Stomach smooth muscle (tissue), 2 donors: ENCODE results near the gene EIF5.
"Not testable (repeated sequence)": the region's sequence is repeated elsewhere in the genome, so short reads cannot be mapped to it uniquely, and the experiment has no call there.

ENCODE experiments used
- H3K27ac ChIP-seq: one replicate; pipeline ENCODE4 v1.7.0; 2013; ENCODE audit warnings: mild to moderate bottlenecking, low read length, inconsistent platforms
- H3K27me3 ChIP-seq, 2 donors: one replicate each; pipeline ENCODE4 v1.7.0; 2013; ENCODE audit warnings: low read length in 2 of 2; ENCODE audit not compliant: insufficient read depth in 2 of 2, control insufficient read depth in 1 of 2
- H3K36me3 ChIP-seq, 2 donors: one replicate each; pipeline ENCODE4 v1.7.0; 2013; ENCODE audit warnings: low read length in 2 of 2; ENCODE audit not compliant: control insufficient read depth in 2 of 2, insufficient read depth in 2 of 2
- H3K4me1 ChIP-seq: one replicate; pipeline ENCODE4 v1.7.0; 2013; ENCODE audit warnings: low read length; ENCODE audit not compliant: control insufficient read depth, insufficient read depth
- H3K4me3 ChIP-seq, 2 donors: one replicate each; pipeline ENCODE4 v1.7.0; 2013; ENCODE audit warnings: low read length in 2 of 2
- H3K9ac ChIP-seq, 2 donors: one replicate each; pipeline ENCODE4 v1.7.0; 2013; ENCODE audit warnings: low read length in 2 of 2, mild to moderate bottlenecking in 1 of 2
- H3K9me3 ChIP-seq, 2 donors: one replicate each; pipeline ENCODE4 v1.7.0; 2013; ENCODE audit warnings: low read length in 2 of 2; ENCODE audit not compliant: control insufficient read depth in 2 of 2
- donor health status: healthy.
- donor health status: Pancreatic carcinoma.

EIF5 gene

DNA sequence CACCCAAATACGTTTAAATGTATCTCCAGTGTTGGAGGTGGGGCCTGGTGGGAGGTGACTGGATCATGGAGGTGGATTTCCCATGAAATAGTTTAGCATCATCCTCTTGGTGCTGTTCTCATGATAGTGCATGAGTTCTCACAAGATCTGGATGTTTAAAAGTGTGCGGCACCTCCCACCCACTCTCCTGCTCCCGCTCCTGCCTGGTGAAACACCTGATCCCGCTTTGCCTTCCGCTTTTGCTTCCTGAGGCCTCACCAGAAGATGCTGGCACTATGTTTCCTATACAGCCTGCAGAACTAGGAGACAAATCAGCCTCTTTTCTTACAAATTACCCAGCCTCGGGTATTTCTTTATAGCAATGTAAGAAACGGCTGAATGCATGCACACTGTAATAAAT, 20.1 kb downstream of the EIF5 start:
- no peak overlapping the region for H3K9ac ChIP-seq
- H3K4me1 ChIP-seq: no peaks in the 10 kb centered on the region
- H3K9me3 ChIP-seq: no peaks in the 10 kb centered on the region
- peaks cover 0 to 4% of the 10 kb centered on the region in 2 donors for H3K27me3 ChIP-seq
- no peaks in the 10 kb centered on the region for H3K36me3 ChIP-seq
- no peak overlapping the region for H3K27ac ChIP-seq
- no peak overlapping the region for H3K4me3 ChIP-seq

DNA sequence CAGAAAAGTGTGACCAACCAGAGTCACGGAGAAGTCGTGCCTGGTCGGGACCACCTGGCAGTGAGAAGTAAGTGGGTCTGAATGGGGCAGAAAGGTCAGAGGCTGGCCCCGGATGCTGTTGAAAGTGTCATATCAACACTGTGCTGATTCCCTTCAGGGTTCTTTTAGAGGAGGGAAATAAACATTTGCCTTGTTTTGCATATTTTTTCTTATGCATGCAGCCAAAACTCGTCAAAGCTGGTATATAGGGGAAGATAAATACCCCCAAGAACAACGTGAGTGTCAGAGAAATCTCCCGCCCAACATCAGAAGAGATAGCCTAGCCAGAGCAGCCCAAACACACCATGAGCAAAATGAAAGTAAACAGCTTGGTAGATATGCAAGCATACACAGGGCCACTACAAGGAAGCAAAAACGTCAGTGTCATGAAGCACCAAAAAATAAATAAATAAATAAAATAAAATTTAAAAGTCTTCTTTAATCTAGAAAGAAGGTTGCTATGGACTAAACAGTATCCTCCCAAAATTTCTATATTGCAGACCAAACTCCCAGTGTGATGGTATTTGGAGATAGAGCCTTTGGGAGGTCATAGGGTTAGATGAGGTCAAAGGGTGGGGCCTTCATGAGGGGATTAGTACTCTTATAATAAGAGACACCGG, 22.1 kb downstream of the EIF5 start:
- no peak overlapping the region for H3K9ac ChIP-seq
- peaks cover 0 to 4% of the 10 kb centered on the region in 2 donors for H3K27me3 ChIP-seq
- H3K9me3 ChIP-seq: no peaks in the 10 kb centered on the region
- H3K36me3 ChIP-seq: no peaks in the 10 kb centered on the region
- no peak overlapping the region for H3K4me3 ChIP-seq
- no peak overlapping the region for H3K27ac ChIP-seq
- no peaks in the 10 kb centered on the region for H3K4me1 ChIP-seq

- not testable (repeated sequence) for H3K9ac ChIP-seq, H3K27me3 ChIP-seq, H3K9me3 ChIP-seq, H3K36me3 ChIP-seq, H3K4me3 ChIP-seq, H3K27ac ChIP-seq, H3K4me1 ChIP-seq
These were observed 23.5 kb downstream of the EIF5 start for GRCh38 chr14:103357552-103357951.

GRCh38 chr14:103360548-103360947, 26.5 kb downstream of the EIF5 start:
- H3K27ac ChIP-seq: no peak overlapping the region
- no peak overlapping the region for H3K4me3 ChIP-seq
- H3K4me1 ChIP-seq: no peaks in the 10 kb centered on the region
- no peak overlapping the region for H3K9ac ChIP-seq
- H3K27me3 ChIP-seq: peaks cover 0 to 4% of the 10 kb centered on the region in 2 donors
- H3K9me3 ChIP-seq: peaks cover 0 to 4% of the 10 kb centered on the region in 2 donors
- H3K36me3 ChIP-seq: no peaks in the 10 kb centered on the region

GRCh38 chr14:103361867-103362266, 27.8 kb downstream of the EIF5 start:
- Histone ChIP-seq H3K36me3 (no peaks in the 10 kb centered on the region), H3K9me3 (peaks cover 0 to 4% of the 10 kb centered on the region in 2 donors), H3K27ac (no peak overlapping the region), H3K4me1 (no peaks in the 10 kb centered on the region), H3K27me3 (no peaks in the 10 kb centered on the region), H3K9ac (no peak overlapping the region), H3K4me3 (no peak overlapping the region)

DNA sequence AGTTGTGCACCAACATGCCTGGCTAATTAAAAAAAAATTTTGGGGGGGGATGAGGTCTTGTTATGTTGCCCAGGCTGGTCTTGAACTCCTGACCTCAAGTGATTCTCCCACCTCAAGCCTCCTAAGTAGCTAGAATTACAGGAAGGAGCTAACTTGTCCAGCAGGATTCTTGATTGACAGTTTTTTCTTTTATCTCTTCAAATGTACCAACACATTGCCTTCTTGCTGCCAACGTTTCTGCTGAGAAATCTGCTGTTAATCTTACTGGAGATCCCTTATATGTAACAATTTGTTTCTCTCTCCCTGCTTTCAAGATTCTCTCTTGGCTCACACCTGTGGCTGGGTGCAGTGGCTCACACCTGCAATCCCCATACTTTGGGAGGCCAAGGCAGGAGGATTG, 28.7 kb downstream of the EIF5 start:
- Histone ChIP-seq H3K9me3 (peaks cover 0 to 4% of the 10 kb centered on the region in 2 donors), H3K27ac (no peak overlapping the region), H3K36me3 (no peaks in the 10 kb centered on the region), H3K4me3 (no peak overlapping the region), H3K4me1 (no peaks in the 10 kb centered on the region), H3K9ac (no peak overlapping the region), H3K27me3 (no peaks in the 10 kb centered on the region)

DNA sequence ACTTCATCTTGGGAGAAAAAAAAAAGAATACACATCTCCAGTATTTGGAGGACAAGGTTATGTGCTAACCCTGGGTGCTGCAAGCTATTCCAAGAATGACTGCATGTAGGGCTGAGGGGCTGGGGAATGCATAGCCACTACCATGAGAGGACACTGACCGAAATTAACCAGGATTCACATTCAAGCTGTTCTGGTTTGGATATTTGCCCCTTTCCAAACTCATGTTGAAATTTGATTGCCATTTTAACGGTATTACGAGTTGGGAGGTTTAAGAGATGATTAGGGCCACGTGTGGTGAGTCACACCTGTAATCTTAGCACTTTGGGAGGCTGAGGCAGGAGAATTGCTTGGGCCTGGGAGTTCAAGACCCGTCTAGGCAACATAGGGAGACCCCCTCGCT, 32.7 kb downstream of the EIF5 start:
- H3K4me3 ChIP-seq: no peak overlapping the region
- no peak overlapping the region for H3K27ac ChIP-seq
- no peaks in the 10 kb centered on the region for H3K36me3 ChIP-seq

DNA sequence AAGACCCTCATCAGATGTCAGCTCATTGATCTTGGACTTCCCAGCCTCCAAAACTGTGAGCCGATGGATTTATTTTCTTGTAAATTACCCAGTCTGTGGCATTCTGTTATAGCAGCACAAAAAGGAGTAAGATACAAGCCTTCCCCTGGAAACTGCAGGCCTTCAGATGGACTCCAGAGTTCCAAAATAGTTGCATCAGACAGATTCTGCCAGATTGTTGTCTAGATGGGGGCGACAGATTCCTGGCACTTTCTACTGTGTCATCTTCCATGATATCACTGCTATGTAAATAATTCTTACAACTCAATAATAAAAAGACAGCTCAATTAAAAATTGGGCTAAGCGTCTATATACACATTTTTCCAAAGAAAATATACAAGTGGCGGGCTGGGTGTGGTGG, 34.0 kb downstream of the EIF5 start:
- no peak overlapping the region for H3K27ac ChIP-seq
- H3K4me3 ChIP-seq: no peak overlapping the region
- no peak overlapping the region for H3K9ac ChIP-seq
- no peaks in the 10 kb centered on the region for H3K27me3 ChIP-seq
- H3K36me3 ChIP-seq: no peaks in the 10 kb centered on the region
- H3K9me3 ChIP-seq: no peaks in the 10 kb centered on the region
- H3K4me1 ChIP-seq: no peaks in the 10 kb centered on the region

More for the DNA sequence above, 32.7 kb downstream of the EIF5 start:
- Histone ChIP-seq H3K4me1 (no peaks in the 10 kb centered on the region), H3K9ac (no peak overlapping the region), H3K27me3 (no peaks in the 10 kb centered on the region), H3K9me3 (peaks cover 0 to 4% of the 10 kb centered on the region in 2 donors)

GRCh38 chr14:103370087-103370486, 36.0 kb downstream of the EIF5 start:
- no peak overlapping the region for H3K27ac ChIP-seq
- no peak overlapping the region for H3K4me3 ChIP-seq
- H3K36me3 ChIP-seq: no peaks in the 10 kb centered on the region
- no peaks in the 10 kb centered on the region for H3K9me3 ChIP-seq
- H3K27me3 ChIP-seq: no peaks in the 10 kb centered on the region
- no peaks in the 10 kb centered on the region for H3K4me1 ChIP-seq
- H3K9ac ChIP-seq: no peak overlapping the region

DNA sequence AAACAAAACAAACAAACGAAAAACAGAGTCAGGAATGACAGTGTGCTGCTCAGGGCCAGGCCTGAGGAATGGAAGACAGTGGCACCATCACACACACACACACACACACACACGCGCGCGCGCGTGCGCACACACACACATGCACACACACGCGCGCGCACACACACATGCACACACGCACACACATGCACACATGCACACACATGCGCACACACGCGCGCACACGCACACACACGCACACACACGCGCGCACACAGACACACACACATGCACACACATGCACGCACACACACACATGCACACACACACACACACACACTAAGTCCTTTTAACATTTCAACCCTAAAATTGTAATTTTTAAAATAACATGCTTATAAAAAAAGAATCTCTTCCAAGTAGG, 38.0 kb downstream of the EIF5 start:
- H3K36me3 ChIP-seq: no peaks in the 10 kb centered on the region
- H3K27me3 ChIP-seq: no peaks in the 10 kb centered on the region
- H3K27ac ChIP-seq: no peak overlapping the region
- H3K4me1 ChIP-seq: no peaks in the 10 kb centered on the region
- H3K4me3 ChIP-seq: no peak overlapping the region
- no peaks in the 10 kb centered on the region for H3K9me3 ChIP-seq
- H3K9ac ChIP-seq: no peak overlapping the region

- Histone ChIP-seq H3K27me3 (no peaks in the 10 kb centered on the region), H3K9ac (no peak overlapping the region), H3K27ac (no peak overlapping the region), H3K36me3 (no peaks in the 10 kb centered on the region), H3K9me3 (no peaks in the 10 kb centered on the region), H3K4me1 (no peaks in the 10 kb centered on the region), H3K4me3 (no peak overlapping the region)
These were observed 38.7 kb downstream of the EIF5 start for GRCh38 chr14:103372552-103373304.
